Activated CD4-positive, alpha-beta T cell treated with anti-CD3 and anti-CD28 coated beads, Interleukin-2, Interleukin-6, amounts not matched to agents 100 ng/mL and 50 ng/mL, durations not matched to agents 16 hours and 8 hours (primary cell): Measurements from ENCODE around the gene RBP5.

Experiments used
- DNase-seq: peaks from one replicate; pipeline ENCODE4 v3.0.0-alpha.2; 2020

Gene RBP5

DNA sequence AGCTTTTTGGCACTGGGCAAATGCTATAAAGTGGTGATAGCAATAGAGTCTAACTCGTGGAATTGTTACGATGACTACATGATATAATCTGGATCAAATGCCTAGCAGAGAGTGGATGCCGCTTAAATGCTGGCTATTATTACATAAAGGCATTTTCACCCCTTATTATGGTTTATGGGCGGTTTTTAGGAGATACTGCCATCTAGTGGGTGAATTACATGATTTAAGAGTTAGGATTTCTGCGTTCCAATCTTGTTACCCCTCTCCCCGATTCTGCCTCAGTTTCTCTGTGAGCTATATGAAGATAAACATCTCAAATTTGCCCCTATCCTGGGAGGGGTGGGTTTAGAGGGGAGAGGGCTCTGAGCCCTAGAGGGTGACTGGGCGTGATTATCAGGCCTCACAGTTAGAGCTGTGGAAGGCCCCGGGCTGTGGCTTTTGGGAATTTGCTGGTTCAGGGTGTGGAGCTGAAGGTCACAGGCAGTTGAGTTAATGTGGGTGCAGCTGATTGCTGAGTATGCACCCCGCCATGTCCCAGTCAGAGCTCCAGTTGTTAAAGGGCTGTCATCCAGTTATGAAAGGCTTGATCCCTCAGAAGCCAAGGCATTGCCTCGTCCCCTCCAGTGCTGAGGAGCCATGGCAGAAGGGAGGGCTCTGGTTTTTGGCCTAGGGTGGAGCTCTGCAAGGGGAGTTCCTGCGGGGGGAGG, 15.9 kb upstream of the RBP5 start:
- peak; percentile 34 for DNase-seq

DNA sequence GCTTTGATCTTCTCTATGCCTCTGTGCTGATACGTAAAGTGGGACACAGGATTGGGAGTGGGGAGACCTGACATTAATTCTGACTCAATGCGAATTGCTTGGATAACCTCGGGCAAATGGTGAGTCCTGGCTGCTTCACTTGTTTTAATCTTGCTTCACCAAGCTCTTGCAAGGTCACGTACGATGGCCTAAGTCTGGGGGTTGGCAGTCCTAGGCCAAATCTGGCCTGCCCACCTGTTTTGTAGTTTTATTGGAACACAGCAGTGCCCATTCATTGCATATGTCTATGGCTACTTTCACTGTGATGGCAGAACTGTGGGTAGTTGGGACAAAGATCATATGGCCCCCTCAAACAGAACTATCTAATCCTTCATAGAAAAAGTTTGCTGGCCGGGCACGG, 14.9 kb upstream of the RBP5 start:
- DNase-seq, result no peak

DNA sequence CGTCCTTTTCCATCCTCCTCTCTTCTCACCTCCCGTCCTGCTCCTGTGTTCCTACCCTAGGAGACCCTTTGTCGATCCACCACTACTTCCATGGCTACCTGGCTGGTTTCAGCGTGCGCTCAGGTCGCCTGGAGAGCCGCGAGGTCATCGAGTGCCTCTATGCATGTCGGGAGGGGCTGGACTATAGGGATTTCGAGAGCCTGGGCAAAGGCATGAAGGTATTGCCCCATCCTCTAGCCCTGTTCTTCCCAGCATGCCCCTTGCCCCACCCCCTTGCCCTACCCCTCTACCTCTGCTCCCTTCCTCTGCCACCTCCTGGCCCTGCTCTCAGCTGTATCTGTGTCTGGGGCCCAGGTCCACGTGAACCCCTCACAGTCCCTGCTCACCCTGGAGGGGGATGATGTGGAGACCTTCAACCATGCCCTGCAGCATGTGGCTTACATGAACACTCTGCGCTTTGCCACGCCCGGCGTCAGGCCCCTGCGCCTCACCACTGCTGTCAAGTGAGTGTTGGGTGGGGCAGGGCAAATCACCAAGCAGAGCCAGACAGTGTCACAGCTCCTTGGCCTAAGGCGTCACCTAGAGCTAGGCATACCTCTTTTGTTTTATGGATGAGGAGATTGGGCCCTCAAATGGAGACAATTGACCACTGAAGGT, 14.2 kb upstream of the RBP5 start:
- no peak for DNase-seq

DNA sequence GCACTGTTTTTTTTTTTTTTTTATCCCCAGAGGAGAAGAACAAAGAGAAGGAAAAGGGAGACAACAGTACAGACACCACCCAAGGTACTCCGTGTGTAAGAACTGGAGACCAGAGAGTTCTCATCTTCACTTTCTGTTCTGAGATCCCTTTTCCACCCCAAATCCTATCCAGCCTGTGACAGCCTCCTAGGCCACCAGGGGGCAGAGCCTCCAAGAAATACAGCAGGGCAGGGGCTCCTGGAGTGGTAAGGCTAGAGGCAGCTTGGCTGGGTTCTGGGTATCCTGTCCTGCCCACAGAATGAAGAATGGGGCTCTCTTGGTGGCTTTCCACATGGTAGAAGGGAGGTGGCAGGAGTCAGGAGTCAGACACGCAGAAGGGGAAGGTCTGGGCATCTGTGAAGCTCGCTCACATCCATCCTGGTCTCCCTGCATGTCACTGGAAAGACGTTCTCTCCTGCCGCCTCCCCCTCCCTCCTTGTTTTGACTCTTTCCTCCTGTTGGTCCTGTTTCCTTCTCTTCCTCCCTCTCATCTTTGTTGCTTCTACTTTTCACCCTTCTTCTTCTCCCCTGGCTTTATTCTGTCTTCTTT, 13.5 kb upstream of the RBP5 start:
- DNase-seq, result peak; percentile 64

DNA sequence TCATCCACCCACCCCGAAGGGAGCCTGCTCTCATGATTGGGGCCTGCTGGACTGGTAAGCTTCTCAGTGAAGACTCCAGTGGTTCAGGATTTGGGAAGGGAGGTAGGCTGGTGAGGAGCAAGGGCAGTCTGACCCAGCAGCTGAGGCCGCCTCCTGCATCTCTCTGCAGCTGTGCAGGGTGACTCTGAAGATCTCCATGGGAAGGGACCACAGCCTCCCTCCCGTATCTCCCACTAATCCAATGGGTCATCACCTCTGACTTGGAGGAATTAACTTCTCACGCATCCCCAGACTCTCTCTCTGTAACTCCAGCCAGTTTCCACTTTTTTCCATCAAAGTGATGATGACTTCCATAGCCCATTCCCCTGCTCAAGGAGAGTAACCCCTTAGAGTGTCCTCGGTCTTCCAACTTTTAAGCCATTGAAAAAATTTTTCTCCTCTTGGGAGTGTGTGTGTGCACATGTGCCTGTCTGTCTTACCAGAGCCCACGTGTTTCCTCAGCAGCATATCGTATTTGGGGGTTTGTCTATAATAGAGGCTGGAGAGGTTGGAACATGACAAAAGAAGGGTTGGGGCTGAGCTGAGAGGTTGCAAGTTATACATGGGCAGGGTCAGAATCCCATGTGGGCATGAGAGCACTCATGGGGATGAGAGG, 12.8 kb upstream of the RBP5 start:
- no peak for DNase-seq

DNA sequence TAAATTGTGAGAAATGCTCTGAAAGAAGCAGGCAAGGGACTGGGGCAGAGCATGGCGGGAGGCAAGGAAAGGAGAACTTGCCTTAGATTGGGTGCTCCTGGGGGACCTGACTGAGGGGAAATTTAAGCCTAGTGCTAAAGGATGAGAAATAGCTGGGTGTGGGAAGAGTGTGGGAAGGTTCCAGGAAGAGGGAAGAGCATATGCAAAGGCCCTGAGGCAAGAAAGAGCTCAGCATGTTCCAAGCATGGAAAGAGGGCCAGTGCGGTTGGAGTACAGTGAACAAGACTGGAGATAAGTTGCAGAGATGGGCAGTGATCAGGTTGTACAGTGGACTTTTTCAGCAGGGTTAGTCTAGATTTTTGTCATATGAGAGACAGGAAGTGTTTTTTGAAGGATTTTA, 10.5 kb upstream of the RBP5 start:
- DNase-seq, result no peak

DNA sequence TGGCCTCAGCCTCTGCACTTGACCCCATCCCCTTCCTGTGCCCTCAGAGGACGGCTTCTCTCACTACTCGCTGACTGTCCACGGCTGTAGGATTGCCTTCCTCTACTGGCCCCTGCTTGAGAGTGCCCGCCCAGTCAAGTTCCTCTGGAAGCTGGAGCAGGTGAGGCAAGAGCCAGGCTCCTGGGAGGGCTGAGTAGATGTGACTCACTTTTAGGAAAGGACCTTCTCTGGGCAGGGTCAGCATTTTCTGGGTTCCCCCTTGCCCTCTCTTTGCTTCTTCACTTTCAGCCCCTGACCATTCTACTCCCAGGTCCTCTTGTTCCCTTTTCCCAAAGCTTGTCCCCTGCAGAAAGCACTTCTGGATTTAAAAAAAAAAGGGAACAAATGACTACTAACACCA, 9.2 kb upstream of the RBP5 start:
- DNase-seq, result no peak

DNA sequence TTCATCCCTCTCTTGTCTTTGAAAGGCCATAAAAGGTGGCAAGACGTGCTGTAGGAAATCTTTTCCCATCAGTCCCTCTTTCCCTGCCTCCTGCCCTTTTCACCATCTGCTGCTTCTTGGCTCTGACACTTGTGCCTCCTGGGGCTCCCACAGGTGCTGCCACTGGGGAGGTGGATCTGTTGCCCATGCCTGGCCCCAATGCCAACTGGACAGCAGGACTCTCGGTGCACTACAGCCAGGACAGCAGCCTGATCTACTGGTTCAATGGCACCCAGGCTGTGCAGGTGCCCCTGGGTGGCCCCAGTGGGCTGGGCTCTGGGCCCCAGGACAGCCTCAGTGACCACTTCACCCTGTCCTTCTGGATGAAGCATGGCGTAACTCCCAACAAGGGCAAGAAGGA, 8.0 kb upstream of the RBP5 start:
- DNase-seq, result no peak

DNA sequence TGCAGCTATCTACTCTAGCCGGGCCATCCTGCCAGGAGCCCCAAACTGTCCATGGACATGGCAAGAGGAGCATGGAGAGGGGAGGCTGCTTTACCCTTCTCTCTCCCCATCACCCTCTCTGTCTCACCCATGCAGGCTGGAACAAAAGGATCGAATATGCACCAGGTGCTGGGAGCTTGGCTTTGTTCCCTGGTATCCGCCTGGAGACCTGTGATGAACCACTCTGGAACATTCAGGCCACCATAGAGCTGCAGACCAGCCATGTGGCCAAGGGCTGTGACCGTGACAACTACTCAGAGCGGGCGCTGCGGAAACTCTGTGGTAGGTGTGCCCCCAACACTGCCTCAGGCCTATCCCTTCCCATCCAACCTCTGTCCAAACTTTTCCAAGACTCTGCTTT, 7.4 kb upstream of the RBP5 start:
- DNase-seq, result no peak

DNA sequence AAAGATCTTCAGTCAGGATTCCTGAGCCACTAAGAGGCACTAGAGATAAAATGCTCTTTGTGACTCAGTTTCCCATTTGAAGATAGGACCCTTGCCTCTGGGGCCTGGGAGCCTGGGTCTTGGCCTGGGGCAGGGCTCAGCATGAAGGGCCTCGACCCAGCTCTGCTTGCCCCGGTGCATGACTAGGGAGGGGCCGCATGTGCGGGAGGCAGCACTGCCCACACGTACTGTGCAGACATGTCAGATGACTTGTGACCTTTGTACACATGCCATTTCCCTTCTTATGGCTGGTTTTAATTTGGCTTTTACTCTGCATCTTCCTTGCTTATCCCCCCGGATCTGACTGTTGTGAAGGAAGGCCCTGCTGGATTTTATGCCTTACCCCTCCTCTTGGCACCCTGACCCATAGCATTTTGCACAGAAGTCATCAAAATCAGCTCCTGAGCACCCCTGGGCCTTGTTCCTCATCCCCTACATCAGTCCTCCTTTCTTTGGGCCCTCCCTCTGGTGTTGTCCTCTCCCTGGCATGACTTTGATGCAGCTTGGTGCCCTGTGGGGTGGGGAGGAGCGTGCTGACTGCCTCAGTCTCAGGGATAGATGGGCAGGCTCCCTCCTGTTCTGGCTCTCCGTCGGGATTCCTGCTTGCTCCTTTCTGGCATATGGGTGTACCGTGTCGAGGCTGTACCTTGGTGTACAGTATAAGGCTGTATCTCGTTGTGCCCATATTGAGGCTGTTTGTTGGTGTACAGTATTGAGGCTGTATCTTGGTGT, 5.9 kb upstream of the RBP5 start:
- DNase-seq, result no peak

DNA sequence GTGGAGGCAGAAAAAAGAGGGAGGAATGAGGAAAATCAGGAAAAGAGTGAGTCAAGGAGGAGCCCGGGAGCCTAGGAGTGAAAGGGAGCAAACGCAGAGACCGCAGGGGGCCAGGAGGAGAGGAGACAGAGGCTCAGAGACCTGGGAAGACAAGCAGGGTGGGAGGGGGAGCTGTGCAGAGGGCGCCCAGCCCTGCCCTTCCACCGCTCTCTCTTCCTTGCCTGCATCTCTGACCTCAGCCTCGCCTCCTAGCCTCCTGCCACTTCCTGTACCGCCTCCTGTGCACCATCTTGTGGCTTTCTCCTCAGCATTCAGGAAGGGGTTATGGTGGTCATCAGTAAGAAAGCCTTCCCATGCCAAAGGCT, 2.8 kb upstream of the RBP5 start:
- peak; percentile 71 for DNase-seq

DNA sequence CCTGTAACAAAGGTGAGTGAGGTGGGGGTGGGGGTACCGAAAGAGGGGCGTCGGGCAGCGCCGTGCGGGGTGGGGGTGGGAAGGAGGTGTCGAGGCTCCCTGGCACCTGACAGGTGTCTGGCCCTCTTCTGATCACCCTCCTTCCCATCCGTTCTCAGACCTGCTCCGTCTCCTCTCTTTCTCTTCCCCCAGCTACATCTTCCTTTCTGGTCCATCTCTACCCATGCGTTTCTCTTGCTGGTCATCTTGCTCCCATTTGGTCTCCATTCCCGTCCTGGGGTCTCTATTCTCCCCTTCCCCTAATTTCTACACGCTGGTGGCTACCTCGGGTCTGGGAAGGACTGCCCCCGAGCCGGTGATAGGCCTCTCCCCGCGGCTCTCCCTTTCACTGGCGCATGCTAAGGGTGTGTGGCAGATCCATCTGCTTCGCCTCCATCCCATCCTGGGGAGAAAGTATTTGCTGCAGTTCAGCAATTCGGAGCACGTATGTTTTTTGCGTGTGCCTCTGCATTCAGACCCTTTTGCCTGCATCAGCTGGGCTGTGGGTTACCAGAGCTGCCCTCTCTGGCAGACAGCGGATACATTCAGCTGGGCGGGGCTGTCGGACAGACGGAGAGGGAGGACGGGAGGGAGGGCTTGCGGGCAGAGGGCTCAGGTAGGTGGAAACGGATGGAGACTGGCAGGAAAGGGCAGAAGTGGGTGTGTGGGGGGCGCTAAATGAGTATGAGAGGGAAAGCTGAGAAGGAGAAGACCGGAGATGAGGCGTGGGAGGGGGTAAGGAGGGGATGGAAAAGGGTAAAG, 2.2 kb upstream of the RBP5 start:
- peak; percentile 74 for DNase-seq

DNA sequence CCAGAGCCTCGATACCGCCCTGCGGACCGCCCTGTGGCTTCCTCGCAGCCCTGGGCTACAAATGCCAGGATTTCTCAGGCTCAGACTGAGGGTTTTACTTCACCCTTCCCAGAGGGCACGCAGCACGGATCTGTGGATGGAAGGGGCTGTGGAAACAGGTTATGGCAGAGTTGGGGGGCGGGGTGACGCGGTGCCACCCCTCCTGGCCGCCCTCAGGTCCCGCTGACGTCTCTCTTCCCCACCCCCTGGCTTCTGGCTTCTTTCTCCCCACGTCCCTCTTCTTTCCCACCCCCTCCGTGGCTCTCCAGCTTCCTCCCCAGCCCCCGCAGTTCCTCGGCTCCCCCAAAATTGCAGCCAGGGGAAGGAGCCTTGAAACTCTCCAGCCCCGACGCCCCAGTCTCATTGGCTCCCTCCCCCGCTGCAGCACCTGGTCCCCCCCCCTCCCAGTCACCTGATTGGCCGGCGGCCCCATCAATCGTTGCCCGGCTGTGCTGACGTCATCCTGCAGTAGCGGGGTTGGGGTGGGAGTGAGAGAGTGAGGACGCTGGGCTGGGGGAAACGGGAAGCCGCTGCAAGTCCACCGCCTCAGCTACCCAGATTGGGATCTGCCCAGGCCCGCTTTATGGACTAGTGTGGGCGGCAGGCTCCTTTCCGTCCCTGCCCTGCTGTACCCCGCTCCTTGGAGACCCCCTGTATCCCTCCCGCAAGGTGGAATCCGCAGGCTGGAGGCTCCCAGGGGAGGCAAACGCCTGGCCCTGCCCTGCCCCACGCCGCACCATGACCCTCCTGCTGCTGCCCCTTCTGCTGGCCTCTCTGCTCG, 1.4 kb upstream of the RBP5 start, which contains the start of gene CLSTN3:
TSS of gene CLSTN3 (plus strand) at position 500 of the 820 bp plus-strand sequence. CDS start at position 778, 278 bp downstream.
- DNase-seq, result peak; percentile 82

DNA sequence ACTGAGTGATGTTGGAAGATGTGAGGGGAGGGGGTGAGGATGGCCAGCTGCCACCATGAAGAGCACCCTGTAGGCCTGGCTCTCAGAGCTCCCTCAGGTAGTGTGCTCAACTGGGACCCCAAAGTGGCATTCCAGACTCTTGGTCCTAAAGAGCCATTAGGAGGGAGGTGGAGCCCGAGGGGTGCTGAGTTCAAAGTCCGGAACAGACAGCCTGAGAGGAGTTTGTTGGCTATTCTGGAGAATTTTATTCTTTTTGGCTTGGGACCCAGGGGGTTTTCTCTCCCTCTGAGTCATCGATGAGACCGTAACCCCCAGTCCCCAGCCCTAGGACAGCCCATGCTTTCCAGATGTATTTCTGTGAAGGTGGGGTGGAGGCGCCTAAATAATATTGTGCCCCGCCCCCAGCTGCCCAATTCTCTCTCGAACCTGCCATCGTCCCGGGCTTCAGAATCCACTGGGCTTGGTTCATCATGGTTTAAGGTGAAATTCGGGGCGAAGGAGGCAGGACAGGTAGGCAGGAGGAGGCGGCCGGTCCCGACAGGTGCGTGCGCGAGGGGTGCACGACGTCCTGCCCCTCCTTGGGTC, 690 bp upstream of the RBP5 start:
- no peak for DNase-seq

DNA sequence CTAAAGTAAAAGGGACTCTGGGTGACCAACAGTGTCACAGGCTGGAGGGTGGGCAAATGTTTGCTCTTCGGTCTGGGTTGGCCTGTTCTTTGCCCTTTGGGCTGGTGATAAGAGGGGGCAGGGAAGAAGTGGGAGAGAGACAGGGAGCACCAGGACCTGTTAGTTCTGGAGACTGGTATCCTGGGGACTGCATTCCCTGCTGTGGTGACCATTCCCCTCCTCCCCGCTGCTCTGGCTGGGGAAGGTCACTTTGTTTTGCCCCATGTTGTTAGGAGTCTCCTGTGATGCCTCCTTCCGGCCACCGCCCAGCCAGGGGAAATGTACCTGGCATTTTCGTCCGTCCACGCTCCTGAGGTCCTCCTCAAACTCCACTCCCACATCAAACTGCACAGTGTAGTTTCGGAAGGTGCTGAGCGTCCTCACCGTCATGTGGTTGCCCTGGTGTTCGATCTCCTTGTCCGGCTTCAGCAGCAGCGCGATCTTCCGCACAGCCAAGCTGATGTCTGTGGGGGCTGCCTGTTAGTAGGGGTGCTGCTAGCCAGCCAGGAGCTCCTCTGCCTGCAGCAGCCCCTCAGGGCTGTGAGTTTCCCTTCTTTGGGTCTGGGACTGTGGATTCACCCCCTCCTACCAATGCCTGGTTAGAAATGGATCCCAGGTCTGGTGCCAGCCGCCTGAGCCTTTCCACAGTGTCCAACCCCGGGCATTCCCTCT, 618 bp downstream of the RBP5 start:
- DNase-seq, result no peak

DNA sequence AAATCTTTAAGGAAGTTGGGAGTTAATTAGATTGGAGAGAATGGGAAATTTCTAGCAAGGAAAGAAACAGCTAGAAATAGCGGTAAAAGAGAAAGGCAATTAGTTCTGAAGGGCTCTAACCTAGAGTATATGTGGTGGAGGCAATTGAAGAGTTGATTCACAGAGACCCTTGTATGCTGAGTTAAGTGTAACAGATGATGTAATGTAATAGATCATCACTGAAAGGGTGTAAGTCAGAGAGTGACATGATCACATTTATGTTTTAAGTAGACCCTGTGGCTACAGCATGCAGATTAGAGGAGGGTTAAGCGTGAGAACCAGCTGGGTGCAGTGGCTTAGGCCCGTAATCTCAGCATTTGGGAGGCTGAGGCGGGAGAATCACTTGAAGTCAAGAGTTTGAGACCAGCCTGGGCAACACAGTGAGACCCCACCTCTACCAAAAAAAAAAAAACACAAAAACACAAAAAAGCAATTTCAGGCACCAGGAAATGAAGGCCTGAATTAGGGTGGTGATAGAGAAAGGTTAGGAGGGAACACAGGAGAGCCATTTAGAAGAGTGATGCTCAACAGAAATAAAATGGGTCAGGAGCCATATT, 3.0 kb downstream of the RBP5 start:
- no peak for DNase-seq

DNA sequence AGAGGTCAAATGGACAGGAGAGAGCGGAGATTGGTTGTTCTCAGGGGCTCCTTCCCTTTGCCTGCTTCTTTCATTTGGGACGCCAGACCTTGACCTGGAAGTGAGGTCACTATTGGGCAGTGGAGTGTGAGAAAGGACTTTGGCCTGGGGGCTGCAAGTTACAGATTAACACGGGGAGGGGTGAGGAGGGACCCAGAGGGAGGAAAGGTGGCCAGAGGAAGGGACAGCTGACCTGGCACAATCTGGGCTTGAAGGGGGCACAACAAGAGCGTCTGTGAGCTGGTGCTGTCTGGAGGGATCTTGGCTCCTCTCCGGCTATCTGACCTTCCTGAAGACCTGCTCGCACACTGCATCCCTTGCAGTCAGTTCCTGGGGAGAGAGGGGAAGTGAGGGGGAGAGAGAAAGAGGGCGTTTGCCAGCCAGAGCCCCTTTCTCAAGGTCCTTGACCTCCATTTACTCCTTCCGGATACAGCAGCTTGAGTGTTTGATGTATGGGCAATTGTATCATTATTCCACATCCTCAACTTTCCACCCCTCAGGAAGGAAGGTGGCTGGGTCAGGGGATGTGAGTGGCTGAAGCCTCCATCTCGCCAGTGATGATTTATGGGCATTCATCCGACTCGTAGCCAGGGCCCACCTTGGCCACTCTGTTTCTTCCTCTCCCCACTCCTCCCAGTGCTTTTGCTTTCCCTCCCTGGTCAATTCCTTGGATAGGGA, 4.7 kb downstream of the RBP5 start:
- DNase-seq, result no peak

DNA sequence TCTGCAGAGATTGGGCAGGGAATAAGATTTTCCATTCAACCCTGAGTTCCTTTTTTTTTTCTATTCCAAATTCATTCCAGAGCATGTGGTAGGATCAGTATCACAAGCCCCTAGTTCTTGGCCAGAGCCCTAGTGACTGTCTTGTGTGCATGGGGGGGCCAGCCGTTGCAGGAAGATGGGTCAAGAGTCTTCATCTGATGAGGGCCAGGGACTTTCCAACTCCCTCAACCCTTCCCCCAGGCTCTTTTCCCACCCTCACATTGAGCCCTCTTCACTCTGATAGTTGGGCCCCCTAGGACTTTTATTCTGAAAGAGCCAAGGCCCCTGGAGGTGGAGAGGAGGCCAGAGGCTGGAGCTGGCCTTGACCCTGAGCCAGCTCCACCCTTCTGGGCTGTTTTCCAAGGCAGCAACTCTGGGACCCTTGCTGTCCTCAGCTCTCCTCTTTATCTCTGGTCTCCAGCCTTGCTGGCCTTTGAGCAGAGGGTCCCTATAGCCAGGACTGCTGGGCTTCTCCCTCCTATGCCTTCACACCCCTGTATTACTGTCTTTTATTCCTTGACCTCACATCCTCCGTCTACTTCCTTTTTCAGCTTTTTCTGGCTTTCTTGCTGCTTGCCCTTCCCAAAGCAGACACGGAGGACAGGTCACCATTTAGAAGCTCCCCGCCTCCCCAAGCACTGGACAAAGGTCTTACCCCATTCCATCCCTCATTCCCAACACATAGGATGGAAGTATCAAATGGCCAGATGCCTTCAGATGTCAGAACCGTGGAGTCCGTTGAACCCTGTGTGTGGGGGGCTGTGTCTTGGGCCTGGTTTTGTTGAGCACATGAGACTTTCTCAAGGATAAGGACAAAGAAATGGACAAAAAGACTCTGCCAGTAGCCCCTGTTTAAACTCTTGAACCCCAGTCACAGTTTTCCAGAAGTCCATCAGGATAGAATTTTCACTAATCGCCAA, 5.6 kb downstream of the RBP5 start:
- no peak for DNase-seq
